ENCODE measurements around the gene EYA4.
A peak's percentile ranks its signal among the peaks of the same experiment; 100 is the strongest.
"Not testable (repeated sequence)": the region's sequence is repeated elsewhere in the genome, so short reads cannot be mapped to it uniquely, and the experiment has no call there.

The EYA4 gene

GRCh38 chr6:133547136-133547535 is 306.0 kb downstream of the EYA4 start:
- TF ChIP-seq CTCF (IDR thresholded peaks at IDR 0.05; ENCODE audit: borderline replicate concordance, insufficient read depth, low read depth, low read length): no peak
- H3K4me3 ChIP-seq (ENCODE audit: low read depth, low read length): no peak overlapping the region

DNA sequence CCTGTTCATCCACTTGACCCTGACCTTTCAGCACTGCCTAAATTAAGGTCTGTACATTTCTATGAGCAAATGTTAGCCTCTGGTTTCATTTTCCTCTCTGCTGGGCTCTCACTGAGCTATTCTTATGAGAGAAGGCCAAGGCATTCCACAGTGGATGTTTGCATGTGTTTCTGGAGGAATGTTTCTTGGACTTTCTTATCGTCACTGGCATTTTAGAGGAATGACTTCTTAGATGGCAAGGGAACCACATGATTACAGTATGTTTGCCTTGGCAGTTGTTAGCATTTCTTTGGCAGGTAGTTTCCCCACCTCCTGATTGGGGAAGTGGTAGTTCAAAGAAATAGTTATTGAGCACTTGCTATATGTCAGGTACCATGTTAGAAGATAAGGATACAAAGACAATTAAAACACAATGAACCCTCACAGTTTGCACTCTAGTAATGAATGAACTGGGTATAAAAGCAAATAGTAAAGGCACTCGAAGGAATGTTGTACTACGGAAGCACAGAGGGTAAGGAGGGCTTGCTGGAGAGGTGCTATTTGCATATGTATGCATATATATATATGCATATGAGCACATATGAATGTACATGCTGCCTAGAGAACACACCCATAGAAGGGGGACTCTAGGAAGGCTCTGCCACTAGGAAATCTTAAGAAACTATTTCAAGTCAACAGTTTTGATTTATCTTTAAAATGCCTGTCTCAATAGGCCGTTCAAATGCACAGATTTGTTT is 307.4 kb downstream of the EYA4 start:
- no peak for TF ChIP-seq CTCF (IDR thresholded peaks at IDR 0.05; ENCODE audit: borderline replicate concordance, insufficient read depth, low read depth, low read length)

GRCh38 chr6:133549371-133549801 is 308.2 kb downstream of the EYA4 start:
- no peak overlapping the region for H3K4me3 ChIP-seq (ENCODE audit: low read depth, low read length)
- no peak for TF ChIP-seq CTCF (IDR thresholded peaks at IDR 0.05; ENCODE audit: borderline replicate concordance, insufficient read depth, low read depth, low read length)

More for the DNA sequence above, 307.4 kb downstream of the EYA4 start:
- no peak overlapping the region for H3K4me3 ChIP-seq (ENCODE audit: low read depth, low read length)

DNA sequence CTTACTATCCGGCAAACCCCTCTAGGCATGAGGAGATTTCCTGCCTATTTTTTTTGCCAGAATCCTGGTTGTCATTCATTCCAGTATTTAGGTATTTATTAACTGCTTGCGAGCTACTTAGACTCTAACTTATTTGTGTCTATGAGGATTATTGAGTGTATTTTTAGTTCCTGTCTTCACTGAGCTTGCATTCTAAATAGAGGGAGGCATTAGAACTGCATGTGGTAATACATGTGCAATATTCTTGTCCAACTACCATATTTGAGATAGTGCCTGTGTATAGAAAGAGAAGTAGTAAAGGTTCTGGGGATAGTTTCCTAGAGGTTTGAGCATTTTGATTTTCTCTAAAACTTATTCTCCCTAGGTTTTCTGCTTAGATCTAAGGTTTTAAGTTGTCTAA is 308.9 kb downstream of the EYA4 start:
- no peak for TF ChIP-seq CTCF (IDR thresholded peaks at IDR 0.05; ENCODE audit: borderline replicate concordance, insufficient read depth, low read depth, low read length)

GRCh38 chr6:133551436-133551835 is 310.3 kb downstream of the EYA4 start:
- H3K4me3 ChIP-seq (ENCODE audit: low read depth, low read length): no peak overlapping the region
- TF ChIP-seq CTCF (IDR thresholded peaks at IDR 0.05; ENCODE audit: borderline replicate concordance, insufficient read depth, low read depth, low read length): no peak

More for the DNA sequence above, 308.9 kb downstream of the EYA4 start:
- no peak overlapping the region for H3K4me3 ChIP-seq (ENCODE audit: low read depth, low read length)

DNA sequence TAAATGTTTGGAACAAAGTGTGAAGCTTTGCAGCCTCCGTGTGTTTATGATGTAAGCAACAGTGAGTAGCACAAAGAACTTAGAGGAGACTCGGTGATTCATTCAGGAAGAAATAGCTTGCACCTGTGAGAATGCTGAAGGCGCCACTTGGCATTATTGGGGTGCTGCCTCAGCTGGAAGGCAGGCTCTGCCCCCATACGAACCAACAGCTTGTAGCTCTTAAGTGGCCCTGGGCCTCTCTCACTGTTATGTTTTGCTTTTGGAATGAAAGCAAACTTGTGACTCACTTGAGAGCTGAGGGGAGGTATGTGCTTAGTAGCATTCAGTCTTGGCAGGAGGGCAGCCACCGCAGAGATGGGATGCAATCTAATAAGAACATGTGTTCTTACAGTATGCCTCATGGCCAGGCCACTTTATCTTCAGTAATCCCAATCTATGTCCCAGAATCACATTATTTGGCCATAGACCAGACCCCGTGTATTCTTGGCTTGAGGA is 310.7 kb downstream of the EYA4 start:
- H3K4me3 ChIP-seq (ENCODE audit: low read depth, low read length): no peak overlapping the region
- no peak for TF ChIP-seq CTCF (IDR thresholded peaks at IDR 0.05; ENCODE audit: borderline replicate concordance, insufficient read depth, low read depth, low read length)

DNA sequence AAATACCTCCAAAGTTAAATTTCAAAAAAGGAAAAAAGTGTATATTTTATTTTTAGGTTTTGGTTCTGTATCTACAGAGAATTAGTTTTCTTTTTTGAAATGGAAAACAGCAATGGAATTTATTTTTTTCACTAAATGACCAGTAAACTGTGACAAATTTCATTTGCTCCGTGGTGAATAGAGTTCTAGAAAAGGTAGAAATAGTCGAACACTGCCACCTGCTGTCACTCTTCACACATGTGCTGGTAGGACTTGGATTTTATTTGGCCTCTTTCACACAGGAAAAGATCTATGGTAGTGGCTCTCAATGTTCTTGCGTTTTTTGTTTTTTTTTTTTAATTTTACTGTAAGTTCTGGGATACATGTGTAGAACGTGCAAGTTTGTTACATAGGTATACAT is 312.5 kb downstream of the EYA4 start:
- TF ChIP-seq CTCF (IDR thresholded peaks at IDR 0.05; ENCODE audit: borderline replicate concordance, insufficient read depth, low read depth, low read length): peak; percentile 29; the same call in 1 of the 2 replicates
- no peak overlapping the region for H3K4me3 ChIP-seq (ENCODE audit: low read depth, low read length)

- H3K4me3 ChIP-seq (ENCODE audit: low read depth, low read length): not testable (repeated sequence)
These were observed 313.0 kb downstream of the EYA4 start for GRCh38 chr6:133554121-133554520.

Data from GM12875 (cell line).